NCI-H1436 treated with DMSO at 0.1 percent for 48 hours (cell line): ENCODE results near the gene COPB2.
"Not testable (repeated sequence)": the region's sequence is repeated elsewhere in the genome, so short reads cannot be mapped to it uniquely, and the experiment has no call there.

ENCODE experiments used
- DNase-seq: peaks from one replicate; lab custom pipeline; 2025; lab: John Stamatoyannopoulos, UW

The COPB2 gene

GRCh38 chr3:139378587-139379241 is 10.7 kb downstream of the COPB2 start:
- peak; percentile 99 for DNase-seq

GRCh38 chr3:139377378-139377777 is 12.1 kb downstream of the COPB2 start:
- DNase-seq = no peak

- no peak for DNase-seq
Observed at GRCh38 chr3:139374099-139374498, 15.3 kb downstream of the COPB2 start.

GRCh38 chr3:139364549-139364948 is 24.9 kb downstream of the COPB2 start:
- no peak for DNase-seq

- DNase-seq = no peak
Observed at GRCh38 chr3:139361276-139361675, 28.2 kb downstream of the COPB2 start.

- DNase-seq = peak; percentile 39
Observed at GRCh38 chr3:139358841-139359562, 30.4 kb downstream of the COPB2 start.

- DNase-seq = no peak
Observed at GRCh38 chr3:139357899-139358298, 31.5 kb downstream of the COPB2 start.

GRCh38 chr3:139355891-139356290 is 33.6 kb downstream of the COPB2 start:
- no peak for DNase-seq

- no peak for DNase-seq
Observed at GRCh38 chr3:139355476-139355875, 34.0 kb downstream of the COPB2 start.

GRCh38 chr3:139354661-139355060 is 34.8 kb downstream of the COPB2 start:
- DNase-seq = no peak

- no peak for DNase-seq
Observed at GRCh38 chr3:139353920-139354556, 35.4 kb downstream of the COPB2 start.

GRCh38 chr3:139346771-139347170 is 42.7 kb downstream of the COPB2 start:
- DNase-seq = no peak

- peak; percentile 42 for DNase-seq
Observed at GRCh38 chr3:139343895-139344856, 45.3 kb downstream of the COPB2 start, which contains the start of gene MRPS22. TSS of gene MRPS22 (plus strand) at chr3:139344020. CDS start at chr3:139344027, 7 bp downstream.

- DNase-seq = no peak
Observed at GRCh38 chr3:139342054-139342453, 47.4 kb downstream of the COPB2 start.

GRCh38 chr3:139340784-139341183 is 48.7 kb downstream of the COPB2 start:
- DNase-seq = no peak

GRCh38 chr3:139339219-139339906 is 50.1 kb downstream of the COPB2 start:
- no peak for DNase-seq

- DNase-seq = no peak
Observed at GRCh38 chr3:139338405-139338804, 51.0 kb downstream of the COPB2 start.

GRCh38 chr3:139334675-139335074 is 54.8 kb downstream of the COPB2 start:
- not testable (repeated sequence) for DNase-seq

GRCh38 chr3:139332092-139332491 is 57.4 kb downstream of the COPB2 start:
- no peak for DNase-seq

- DNase-seq = peak; percentile 39
Observed at GRCh38 chr3:139329364-139329850, 60.0 kb downstream of the COPB2 start.

- DNase-seq = no peak
Observed at GRCh38 chr3:139328356-139328755, 61.1 kb downstream of the COPB2 start.
